IgD-negative memory B cell (primary cell): ENCODE data around the gene TEX52. TPM values are rescaled to one million over a fixed set of nuclear protein-coding genes. Genes with fewer than 3 reads are reported as not detected.

Experiments used
- H3K27ac Mint-ChIP-seq, 3 donors: one replicate each; pipeline ENCODE4 v1.8.0; 2020 to 2022; ENCODE audit warnings: mild to moderate bottlenecking in 3 of 3, mixed read lengths in 3 of 3, moderate library complexity in 1 of 3
- H3K27me3 Mint-ChIP-seq: one replicate; pipeline ENCODE4 v1.8.0; 2021; ENCODE audit warnings: mixed read lengths
- H3K36me3 Mint-ChIP-seq: one replicate; pipeline ENCODE4 v1.8.0; 2020; ENCODE audit warnings: mild to moderate bottlenecking, mixed read lengths
- H3K4me1 Mint-ChIP-seq, 3 donors: one replicate each; pipeline ENCODE4 v1.8.0; 2020 to 2022; ENCODE audit warnings: mixed read lengths in 3 of 3, mild to moderate bottlenecking in 1 of 3
- H3K4me3 Mint-ChIP-seq, 4 donors: one replicate each; pipeline ENCODE4 v1.8.0; 2020 to 2022; ENCODE audit warnings: mild to moderate bottlenecking in 4 of 4, mixed read lengths in 4 of 4, moderate library complexity in 3 of 4
- H3K9me3 Mint-ChIP-seq, 3 donors: one replicate each; pipeline ENCODE4 v1.8.0; 2020 to 2021; ENCODE audit warnings: mixed read lengths in 3 of 3, mild to moderate bottlenecking in 1 of 3
- polyA plus RNA-seq: library from polyadenylated mRNA; unstranded; fragments of 300-500 nt; fragmentation: Illumina TruSeq; gene quantifications from one replicate; pipeline ENCODE4 v1.2.3, GENCODE V29; 2021

Gene TEX52
- polyA plus RNA-seq, 1 donor from 2014 or later = not detected

GRCh38 chr12:2826721-2827515, 29.9 kb downstream of the TEX52 start:
- Mint-ChIP-seq H3K4me1 (peaks cover 0 to 2% (median 0%) of the 10 kb centered on the region in 3 donors), H3K4me3 (no peak overlapping the region), H3K36me3 (peaks cover 6% of the 10 kb centered on the region), H3K27me3 (no peaks in the 10 kb centered on the region), H3K9me3 (no peaks in the 10 kb centered on the region), H3K27ac (no peak overlapping the region)

DNA sequence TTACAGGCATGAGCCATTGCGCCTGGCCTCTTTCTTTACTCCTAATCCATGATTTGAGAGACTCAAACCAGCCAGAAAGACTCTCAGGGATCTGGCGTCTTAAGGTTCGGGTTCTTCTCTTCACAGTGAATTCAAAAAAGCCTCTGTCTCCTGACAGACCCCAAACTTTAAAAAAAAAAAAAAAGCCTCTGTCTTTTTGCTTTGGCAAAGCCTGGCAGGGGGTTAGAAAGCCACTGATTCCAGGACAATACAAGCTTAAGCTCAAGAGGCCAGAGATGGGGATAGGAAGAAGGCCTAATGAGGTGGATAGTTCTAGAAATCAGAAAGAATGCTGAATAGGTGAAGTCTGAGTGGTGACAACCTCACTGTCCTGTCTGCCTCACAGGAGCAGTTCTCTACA, 30.8 kb downstream of the TEX52 start:
- no peaks in the 10 kb centered on the region for H3K4me1 Mint-ChIP-seq
- H3K27me3 Mint-ChIP-seq = no peaks in the 10 kb centered on the region
- no peak overlapping the region for H3K4me3 Mint-ChIP-seq
- no peaks in the 10 kb centered on the region for H3K9me3 Mint-ChIP-seq
- no peak overlapping the region for H3K27ac Mint-ChIP-seq
- peaks cover 6% of the 10 kb centered on the region for H3K36me3 Mint-ChIP-seq

GRCh38 chr12:2825132-2825531, 31.7 kb downstream of the TEX52 start:
- Mint-ChIP-seq H3K4me3 (no peak overlapping the region), H3K4me1 (no peaks in the 10 kb centered on the region), H3K9me3 (no peaks in the 10 kb centered on the region), H3K27me3 (no peaks in the 10 kb centered on the region), H3K27ac (peak overlapping the region in 1 of 3 donors; percentile 45), H3K36me3 (peaks cover 6% of the 10 kb centered on the region)

DNA sequence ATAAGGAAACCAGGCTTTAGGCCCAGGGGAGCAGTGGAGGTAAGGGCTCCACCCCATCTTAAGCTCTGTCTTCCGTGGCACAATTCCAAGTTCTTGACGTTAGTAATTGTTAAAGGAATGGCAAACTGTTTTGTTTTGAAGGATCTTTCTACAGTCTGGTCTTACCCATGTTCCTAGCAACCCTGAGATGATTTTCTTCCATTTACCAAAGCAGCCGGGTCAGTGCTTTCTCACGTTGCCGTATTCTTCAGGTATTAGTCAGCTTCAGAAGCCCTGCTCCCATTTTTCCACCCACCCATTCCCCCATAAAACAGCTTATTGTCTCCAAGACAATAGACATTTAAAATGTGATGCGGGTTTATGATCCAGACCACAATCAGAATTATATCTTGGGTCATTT, 32.3 kb downstream of the TEX52 start:
- Mint-ChIP-seq H3K4me1 (no peaks in the 10 kb centered on the region), H3K4me3 (peak overlapping the region in 1 of 4 donors; percentile 47), H3K27me3 (no peaks in the 10 kb centered on the region), H3K27ac (no peak overlapping the region), H3K9me3 (no peaks in the 10 kb centered on the region), H3K36me3 (peaks cover 5% of the 10 kb centered on the region)

DNA sequence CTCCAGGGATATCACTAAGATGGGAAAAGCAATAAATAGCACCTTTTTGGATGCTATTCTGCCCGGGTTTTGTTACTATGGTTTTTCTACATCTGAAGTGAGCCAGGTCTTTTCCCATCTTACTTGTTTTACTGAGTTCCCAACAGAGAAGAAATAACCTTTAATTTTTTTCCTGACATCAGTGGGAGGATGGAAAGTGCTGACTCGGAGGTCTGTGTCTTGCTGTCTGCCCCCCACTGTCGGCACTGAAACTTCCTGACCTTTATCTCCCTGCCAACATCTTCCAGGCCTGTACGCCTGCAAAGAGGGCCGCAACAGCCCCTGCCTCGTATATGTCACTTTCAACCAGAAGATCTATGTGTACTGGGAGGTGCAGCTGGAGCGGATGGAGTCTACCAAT, 33.4 kb downstream of the TEX52 start:
- no peaks in the 10 kb centered on the region for H3K4me1 Mint-ChIP-seq
- no peak overlapping the region for H3K4me3 Mint-ChIP-seq
- no peaks in the 10 kb centered on the region for H3K27me3 Mint-ChIP-seq
- H3K36me3 Mint-ChIP-seq = peaks cover 4% of the 10 kb centered on the region
- H3K9me3 Mint-ChIP-seq = no peaks in the 10 kb centered on the region
- no peak overlapping the region for H3K27ac Mint-ChIP-seq

GRCh38 chr12:2820432-2820831, 36.4 kb downstream of the TEX52 start:
- Mint-ChIP-seq H3K27me3 (no peaks in the 10 kb centered on the region), H3K36me3 (peaks cover 4% of the 10 kb centered on the region), H3K9me3 (no peaks in the 10 kb centered on the region), H3K4me1 (peaks cover 2 to 4% (median 4%) of the 10 kb centered on the region in 3 donors), H3K4me3 (no peak overlapping the region), H3K27ac (no peak overlapping the region)

- peaks cover 2 to 6% (median 4%) of the 10 kb centered on the region in 3 donors for H3K4me1 Mint-ChIP-seq
- H3K36me3 Mint-ChIP-seq = peaks cover 4% of the 10 kb centered on the region
- no peaks in the 10 kb centered on the region for H3K27me3 Mint-ChIP-seq
- H3K4me3 Mint-ChIP-seq = no peak overlapping the region
- H3K27ac Mint-ChIP-seq = no peak overlapping the region
- H3K9me3 Mint-ChIP-seq = no peaks in the 10 kb centered on the region
Observed at GRCh38 chr12:2819810-2820209, 37.0 kb downstream of the TEX52 start.

DNA sequence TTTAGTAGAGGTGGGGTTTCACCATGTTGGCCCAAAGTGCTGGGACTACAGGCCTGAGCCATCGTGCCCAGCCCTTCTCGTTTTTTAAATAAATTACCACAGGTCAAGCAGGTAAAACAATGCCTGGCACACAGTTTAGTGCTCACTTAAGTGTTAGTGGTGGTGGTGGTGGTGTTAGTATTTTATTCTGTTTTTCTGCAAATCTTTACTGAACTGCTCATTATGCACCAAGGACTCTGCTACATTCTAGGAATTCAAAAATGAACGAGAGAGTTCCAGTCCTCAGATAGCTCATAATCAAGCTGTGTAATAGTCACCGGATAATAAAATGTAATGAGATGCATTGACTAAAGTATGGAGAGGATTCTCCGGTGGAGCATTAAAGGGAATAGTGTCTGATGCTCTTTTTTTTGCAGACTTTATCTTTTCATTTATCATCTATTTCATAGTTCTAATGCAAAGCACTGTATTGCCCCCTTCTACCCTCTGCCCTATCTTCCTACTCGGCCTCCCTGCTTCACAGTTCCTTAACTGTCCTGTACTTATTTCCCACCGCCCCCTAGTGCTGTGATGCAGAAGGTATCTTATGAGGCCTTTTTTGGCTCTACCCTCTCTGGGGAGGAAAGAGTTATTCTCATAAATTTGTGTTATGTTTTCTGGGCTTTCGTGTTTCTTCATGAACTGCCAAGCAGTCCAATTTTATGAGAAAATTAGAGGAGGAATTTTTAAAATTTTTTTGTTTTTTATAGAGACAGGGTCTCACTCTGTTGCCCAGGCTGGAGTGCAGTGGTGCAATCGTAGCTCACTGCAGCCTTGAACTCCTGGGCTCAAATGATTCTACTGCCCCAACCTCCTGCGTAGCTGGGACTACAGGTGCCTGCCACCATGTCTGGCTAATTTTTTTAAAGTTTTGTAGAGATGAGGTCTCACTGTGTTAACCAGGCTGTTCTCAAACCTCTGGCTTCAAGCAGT, 43.3 kb downstream of the TEX52 start:
- Mint-ChIP-seq H3K27me3 (peaks cover 3% of the 10 kb centered on the region), H3K27ac (peak overlapping the region; percentile 96 to 100 (median 99)), H3K9me3 (no peaks in the 10 kb centered on the region), H3K36me3 (peaks cover 3% of the 10 kb centered on the region), H3K4me3 (peak overlapping the region; percentile 95 to 100 (median 100)), H3K4me1 (peaks cover 12 to 25% (median 17%) of the 10 kb centered on the region in 3 donors)

DNA sequence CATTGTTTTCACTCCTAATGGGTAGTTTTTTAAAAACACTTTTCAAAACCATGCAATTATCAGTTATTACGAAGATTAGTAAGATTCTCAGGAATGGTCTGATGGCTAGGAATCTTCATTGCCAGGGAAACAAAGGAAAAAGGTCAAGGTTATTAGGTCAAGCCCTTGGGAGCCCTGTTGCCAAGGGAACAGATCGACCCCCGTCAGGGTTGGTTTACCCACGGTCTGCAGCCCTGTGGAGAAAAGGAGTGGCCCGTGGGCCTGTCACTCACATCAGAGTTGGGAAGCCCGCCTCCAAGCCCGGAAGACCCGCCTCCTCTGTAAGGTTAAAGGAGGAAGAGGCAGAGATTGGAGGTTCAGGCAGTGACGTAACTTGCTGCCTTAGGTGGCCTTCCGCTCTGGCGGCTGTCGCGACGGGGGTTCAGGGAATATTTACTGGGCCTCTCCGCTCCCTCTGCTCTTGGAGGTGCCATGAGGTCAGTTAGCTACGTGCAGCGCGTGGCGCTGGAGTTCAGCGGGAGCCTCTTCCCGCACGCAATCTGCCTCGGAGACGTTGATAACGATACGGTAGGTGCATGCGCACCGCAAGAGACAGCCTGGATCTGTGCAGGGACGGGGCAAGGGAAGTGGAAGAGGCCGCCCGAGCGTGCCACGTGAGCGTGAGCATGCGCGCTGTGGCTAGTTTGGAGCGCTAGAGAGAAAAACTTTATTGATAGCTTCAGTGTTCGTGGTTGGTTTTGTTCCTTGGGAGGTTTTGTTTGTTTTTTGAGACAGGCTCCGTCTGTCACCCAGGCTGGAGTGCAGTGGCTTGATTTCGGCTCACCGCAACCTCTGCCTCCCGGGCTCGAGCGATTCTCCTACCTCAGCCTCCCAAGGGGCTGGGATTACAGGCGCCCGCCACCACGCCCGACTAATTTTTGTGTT, 44.3 kb downstream of the TEX52 start, which contains the start of gene ITFG2:
Gene ITFG2 (plus strand): TSS at position 379 of the 924 bp plus-strand sequence. CDS start 93 bp downstream, at position 472.
- H3K36me3 Mint-ChIP-seq = peaks cover 3% of the 10 kb centered on the region
- H3K9me3 Mint-ChIP-seq = no peaks in the 10 kb centered on the region
- peaks cover 10 to 22% (median 13%) of the 10 kb centered on the region in 3 donors for H3K4me1 Mint-ChIP-seq
- peak within 1 kb of the TSS; percentile 95 to 100 (median 100) for H3K4me3 Mint-ChIP-seq
- H3K27me3 Mint-ChIP-seq = peaks cover 3% of the 10 kb centered on the region
- H3K27ac Mint-ChIP-seq = peak within 1 kb of the TSS; percentile 96 to 100 (median 99)

GRCh38 chr12:2811801-2812200, 45.0 kb downstream of the TEX52 start:
- peaks cover 10 to 22% (median 13%) of the 10 kb centered on the region in 3 donors for H3K4me1 Mint-ChIP-seq
- H3K27me3 Mint-ChIP-seq = peaks cover 3% of the 10 kb centered on the region
- H3K27ac Mint-ChIP-seq = peak overlapping the region in 1 of 3 donors; percentile 96
- no peaks in the 10 kb centered on the region for H3K9me3 Mint-ChIP-seq
- peak overlapping the region; percentile 95 to 100 (median 100) for H3K4me3 Mint-ChIP-seq
- H3K36me3 Mint-ChIP-seq = peaks cover 6% of the 10 kb centered on the region

- H3K9me3 Mint-ChIP-seq = no peaks in the 10 kb centered on the region
- no peaks in the 10 kb centered on the region for H3K27me3 Mint-ChIP-seq
- peaks cover 4 to 5% (median 5%) of the 10 kb centered on the region in 3 donors for H3K4me1 Mint-ChIP-seq
- H3K36me3 Mint-ChIP-seq = peaks cover 3% of the 10 kb centered on the region
- H3K27ac Mint-ChIP-seq = no peak overlapping the region
- no peak overlapping the region for H3K4me3 Mint-ChIP-seq
Observed at GRCh38 chr12:2806700-2807099, 50.1 kb downstream of the TEX52 start.

- Mint-ChIP-seq H3K4me1 (peaks cover 3 to 4% (median 3%) of the 10 kb centered on the region in 3 donors), H3K27me3 (no peaks in the 10 kb centered on the region), H3K9me3 (no peaks in the 10 kb centered on the region), H3K36me3 (peaks cover 3% of the 10 kb centered on the region), H3K4me3 (no peak overlapping the region), H3K27ac (peak overlapping the region in 1 of 3 donors; percentile 21)
Observed at GRCh38 chr12:2805143-2805520, 51.7 kb downstream of the TEX52 start.

GRCh38 chr12:2804393-2805142, 52.3 kb downstream of the TEX52 start:
- H3K4me1 Mint-ChIP-seq = peaks cover 3 to 4% (median 3%) of the 10 kb centered on the region in 3 donors
- H3K27ac Mint-ChIP-seq = peak overlapping the region in 1 of 3 donors; percentile 21
- no peaks in the 10 kb centered on the region for H3K9me3 Mint-ChIP-seq
- H3K4me3 Mint-ChIP-seq = no peak overlapping the region
- H3K36me3 Mint-ChIP-seq = peaks cover 3% of the 10 kb centered on the region
- H3K27me3 Mint-ChIP-seq = no peaks in the 10 kb centered on the region
